UCSD-AML1 (cell line): Measurements from ENCODE around the gene MGRN1.

ENCODE experiments used
- DNase-seq: peaks from one replicate; lab custom pipeline; 2025; ENCODE audit not compliant: unreplicated experiment; lab: John Stamatoyannopoulos, UW

The MGRN1 gene

DNA sequence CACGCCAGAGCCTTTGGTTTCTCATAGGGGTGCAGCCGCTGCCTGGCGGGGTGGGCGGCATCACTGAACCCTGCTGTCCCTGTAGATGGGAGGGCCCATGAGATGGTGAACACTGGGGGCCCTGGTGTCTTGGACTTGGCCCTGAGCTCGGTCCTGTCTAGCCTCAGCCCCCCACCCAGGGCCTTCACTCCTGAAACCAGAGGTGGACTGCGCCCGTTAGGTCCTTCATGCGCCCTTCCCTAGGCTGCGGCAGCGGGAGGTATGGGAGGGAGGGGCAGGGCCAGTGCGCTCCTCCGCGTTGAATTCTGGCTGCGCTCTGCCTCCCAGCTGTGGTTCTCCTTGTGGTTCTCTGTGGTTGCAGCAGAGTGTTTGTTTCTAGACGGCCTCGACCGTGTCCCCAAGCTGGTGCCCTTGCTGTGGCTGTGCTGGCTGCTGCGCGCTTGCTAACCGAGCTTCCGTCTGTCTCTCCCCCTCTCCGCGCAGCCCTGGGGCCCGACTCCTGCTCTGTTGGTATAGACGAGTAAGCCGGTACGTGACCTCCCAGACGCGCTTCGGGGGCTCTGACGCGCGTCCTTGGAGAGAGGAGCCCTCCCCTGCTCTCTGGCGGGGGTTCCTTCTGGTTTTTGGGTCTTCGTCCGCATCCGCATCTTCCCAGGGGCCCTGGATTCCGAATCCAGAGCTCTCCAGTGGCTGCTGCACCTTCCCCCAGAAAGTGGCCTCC lies 61.3 kb downstream of the MGRN1 start:
- no peak for DNase-seq

DNA sequence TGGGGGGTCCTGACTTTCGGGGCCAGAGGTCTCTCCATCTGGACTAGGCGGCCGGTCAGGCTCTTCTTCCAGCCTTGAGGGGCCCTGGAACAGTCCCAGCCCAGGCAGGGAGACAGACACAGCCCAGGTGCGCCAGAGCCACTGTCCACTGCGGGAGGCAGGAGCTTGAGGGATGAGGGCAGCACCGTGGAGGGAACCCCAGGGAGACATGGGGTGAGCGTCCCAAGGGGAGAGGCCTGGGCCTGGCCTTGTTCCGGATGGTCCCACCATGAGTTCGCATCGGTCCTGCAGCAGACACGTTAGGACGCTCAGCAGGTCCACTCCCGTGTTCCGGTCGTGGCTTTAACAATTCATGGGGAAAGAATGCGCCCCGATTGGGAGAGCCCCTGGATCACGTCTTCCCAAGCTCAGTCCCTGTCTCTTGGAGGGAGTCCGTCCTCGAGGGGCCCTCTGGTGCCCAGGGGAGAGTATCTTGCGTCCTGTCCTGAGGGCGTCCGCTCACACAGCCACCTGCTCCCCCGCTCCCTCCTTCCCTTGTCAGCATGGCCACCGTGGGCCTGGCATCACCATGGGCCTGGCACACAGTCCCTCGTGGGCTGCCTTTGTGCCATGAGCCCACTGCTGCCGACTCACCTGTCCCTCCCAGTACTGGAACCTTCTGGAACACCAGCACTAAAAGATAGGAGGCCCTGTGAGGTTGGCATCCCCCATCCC lies 62.0 kb downstream of the MGRN1 start:
- DNase-seq, result no peak

DNA sequence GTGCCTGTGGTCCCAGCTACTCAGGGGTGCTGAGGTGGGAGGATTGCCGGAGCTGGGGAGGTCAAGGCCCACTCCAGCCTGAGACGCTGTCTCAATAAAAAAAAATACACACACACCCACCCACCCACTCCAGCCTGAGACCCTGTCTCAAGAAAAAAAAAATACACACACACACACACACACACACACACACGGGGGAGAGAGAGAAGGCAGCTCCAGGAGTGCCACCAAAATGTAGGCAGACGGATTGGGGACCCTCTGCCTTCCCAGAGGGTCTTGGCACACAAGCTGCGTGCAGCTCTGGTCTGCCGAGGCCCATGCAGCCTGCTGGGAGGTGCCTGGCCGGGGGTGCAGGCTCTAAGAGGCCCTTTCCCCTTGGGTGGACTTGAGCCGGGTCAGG lies 62.8 kb downstream of the MGRN1 start:
- DNase-seq, result no peak

DNA sequence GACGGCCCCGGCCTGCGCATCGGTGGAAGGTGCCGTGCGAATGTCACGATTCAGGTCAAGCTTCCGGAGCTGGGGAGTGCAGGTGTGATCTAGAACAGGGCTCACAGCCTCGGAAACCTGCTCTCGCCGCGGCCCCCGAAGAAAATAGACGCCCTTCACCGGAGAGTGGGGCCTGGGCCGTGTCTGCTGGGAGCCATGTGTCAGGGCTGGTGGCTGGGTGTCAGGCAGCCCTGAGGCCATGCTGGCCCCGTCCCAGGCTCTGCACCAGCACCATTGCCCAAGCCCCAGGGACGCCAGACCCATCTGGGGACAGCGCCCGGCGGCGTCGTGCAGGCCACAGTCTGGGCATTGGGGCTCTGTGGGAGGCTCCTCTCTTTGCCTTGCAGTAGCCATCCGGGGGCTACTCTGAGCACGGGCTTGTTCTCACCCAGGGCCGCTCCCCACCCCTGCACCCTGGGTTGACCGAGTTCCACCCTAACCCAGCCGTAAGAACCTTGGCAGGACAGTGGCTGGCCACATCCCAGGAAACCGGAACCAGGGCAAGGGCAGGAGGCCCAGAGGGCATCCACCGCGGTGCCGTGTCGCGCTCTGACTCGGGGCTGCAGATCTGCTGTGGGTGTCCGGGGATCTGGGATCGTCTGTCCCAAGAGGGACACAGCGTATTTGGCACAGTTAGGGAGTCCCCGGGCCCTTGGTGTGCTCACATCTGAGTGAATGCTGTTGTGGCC lies 63.5 kb downstream of the MGRN1 start:
- DNase-seq, result no peak

DNA sequence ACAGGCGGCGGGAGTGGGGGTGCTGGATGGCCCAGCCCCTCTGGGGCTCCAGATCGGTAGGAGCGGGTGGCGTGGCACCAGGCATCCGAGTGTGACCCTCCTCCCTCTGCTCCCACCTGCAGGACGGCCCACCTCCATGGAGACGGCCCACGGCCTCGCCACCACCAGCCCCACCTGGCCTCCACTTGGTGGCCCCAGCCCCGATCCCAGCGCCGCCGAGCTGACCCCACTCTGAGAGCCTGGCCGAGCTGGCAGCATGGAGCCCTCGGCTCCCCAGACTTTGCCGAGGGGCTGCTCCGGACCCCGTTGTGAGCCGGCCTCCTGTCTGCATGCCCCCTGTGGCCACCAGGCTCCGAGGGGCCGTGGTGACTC lies 64.0 kb downstream of the MGRN1 start:
- DNase-seq, result no peak

DNA sequence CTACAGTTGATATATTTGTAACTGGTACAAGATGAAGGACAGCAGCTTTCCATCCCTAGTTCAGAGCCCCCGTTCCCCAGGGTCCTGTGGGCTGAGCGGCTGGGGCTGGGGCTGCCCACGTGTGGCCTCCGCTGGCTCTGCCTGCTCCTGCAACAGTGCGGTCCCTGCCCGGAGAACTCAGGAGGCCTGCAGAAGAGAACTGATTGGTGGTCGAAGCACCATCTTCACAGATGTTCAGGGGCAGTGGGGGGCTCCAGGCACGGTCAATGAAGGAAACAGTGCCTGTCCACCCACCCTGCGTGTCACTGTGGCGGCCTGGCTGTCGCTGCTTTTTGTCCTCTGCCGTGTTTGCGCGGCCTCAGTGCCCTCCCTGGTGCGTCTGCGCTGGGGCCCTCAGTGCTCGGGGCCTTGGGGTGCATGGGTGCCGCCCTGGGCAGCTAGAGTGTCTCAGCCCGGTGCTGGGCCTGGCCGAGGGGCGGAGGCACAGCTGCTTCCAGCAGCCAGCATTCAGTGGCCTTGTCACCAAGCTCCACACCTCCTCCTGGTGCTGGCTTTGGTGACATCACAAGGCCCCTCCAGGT lies 64.6 kb downstream of the MGRN1 start:
- DNase-seq, result no peak

DNA sequence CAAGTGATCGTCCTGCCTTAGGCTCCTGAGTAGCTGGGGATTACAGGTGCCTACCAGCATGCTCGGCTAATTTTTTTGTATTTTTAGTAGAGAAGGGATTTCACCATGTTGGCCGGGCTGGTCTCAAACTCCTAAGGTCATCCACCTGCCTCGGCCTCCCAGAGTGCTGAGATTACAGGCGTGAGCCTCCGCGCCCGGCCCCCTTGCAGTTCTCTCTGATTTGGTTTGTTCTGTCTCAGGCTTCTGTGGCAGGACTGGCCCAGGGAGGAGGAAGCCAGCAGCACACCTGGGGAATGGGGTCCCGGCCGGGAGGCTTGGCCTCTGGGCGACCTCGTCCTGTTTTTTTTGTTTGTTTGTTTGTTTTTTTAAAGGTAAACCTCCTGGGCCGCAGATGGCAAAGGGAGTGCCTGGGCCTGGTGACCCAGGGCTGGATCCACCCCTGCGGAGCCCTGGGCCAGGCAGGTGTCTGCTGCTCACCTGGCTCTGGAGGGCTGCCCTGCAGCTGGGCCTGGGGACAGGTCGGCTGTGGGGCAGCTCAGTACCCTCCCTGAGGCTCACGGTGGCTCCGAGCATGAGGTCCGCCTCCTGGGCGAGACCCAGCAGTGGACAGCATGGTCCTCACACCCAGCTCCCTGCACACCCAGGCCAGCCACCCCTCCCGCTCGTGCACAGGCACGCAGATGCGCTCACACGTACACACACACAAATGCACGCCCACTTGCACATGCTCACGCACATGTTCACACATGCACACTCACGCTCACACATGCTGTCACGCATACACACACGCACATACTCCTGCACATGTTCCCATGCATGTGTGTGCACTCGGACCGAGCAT lies 65.5 kb downstream of the MGRN1 start:
- DNase-seq, result no peak

DNA sequence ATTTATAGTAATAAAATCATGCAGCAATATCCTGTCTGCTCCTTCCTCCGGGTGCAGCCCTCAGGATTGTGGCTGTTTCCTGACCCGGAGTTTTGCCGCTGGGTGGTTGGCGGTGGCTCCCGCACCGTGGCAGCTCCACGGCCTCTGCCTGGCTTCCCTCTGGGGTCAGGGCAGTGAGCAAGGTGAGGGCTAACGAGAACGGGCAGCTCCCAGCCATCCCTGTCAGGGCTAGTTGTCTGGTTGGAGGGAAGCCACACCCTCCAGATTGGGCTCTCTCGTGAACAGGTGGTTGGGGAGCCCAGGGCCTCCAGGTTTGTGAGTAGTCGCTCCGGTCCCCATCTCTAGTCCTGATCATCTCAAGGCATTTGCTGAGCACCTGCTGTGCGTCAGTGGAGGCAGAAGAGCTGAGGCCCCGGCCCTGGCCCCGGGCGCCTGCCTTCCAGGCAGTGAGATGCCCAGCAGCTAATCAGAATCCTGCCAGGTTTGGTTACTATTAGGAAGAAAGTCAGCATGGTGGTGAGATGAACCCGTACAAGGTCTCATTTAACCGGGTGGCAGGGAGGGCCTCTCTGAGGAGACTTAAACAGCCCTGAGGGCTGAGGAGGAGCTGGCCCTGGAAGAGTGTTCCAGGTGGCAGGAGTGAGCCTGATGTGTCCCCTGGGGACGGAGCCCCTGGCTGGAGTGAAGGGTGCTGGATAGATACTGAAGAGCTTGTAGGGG lies 66.5 kb downstream of the MGRN1 start:
- DNase-seq, result peak; percentile 59

DNA sequence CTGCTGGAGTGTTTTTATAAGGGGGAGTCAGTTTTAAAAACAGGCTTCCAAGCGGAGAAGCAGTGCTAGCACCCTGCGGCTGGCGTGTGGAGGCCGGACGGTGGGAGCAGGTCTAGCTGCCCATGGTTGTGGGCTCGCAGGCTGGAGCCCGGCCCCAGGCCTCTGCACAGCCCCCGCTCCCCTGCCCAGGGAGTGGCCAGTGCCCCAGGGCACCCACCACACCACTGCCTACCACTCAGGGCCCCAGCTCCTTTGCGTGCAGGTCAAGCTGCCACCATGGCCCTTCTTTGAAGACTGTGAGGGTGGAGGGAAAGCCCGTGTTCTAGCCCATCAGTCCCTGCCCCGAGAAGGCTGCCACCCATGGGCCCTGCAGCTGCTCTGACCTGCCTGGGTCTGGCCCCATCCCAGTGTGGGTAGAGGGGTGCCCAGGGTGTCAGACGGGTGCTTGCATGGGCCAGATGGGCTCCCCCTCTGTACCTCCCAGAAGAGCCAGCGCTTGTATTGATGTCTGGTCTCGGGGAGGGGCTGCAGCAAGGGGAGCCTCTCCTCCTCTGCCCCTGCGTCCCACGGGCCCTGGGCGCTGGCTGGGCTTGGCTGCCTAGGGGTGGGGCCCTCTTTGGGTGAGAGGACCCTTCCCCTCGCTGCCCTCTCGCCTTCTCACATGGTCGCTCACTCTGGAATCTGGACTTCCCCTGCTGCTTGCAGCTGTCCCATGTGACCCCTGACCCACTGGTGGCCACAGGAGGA lies 67.2 kb downstream of the MGRN1 start:
- no peak for DNase-seq

DNA sequence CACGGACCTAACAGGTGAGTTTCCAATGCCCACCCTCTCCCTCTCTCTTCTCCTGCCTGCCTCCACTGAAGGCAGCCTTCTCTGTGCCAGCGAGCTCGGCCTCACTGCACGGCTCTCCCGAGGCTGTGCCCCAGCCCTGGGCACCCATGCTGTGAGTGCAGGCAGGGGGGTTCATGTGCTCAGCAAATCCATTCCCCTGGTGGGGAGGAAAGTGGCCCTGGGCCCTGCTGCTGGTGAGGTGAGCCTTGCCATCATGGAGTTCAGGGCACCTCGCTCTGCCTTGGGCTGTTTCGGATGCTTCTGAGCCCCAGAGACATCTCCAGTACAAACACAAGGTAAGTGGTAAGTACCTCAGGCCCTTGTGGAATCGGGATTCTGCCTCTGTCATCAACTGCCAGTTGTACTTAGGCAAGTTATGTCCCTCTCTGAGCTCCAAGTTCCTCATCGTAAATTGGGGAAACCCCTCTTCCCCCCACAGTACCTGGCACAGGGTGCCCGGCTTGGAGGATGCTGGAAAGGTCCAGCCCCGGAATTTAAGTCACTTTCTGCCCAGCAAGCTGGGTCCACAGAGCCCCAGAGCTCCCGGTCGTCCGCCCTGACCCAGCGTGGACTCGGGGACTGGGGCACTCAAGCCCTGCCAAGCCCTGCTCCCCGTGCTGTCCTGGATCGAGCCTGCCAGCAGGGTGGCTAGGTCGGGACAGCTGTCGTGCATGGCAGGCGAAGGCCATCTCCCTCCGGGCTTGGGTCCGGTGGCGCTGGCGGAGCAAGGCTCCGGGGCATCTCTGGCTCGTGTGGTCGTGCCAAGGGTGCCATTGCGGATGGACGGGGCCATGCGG lies 68.1 kb downstream of the MGRN1 start:
- DNase-seq, result no peak

DNA sequence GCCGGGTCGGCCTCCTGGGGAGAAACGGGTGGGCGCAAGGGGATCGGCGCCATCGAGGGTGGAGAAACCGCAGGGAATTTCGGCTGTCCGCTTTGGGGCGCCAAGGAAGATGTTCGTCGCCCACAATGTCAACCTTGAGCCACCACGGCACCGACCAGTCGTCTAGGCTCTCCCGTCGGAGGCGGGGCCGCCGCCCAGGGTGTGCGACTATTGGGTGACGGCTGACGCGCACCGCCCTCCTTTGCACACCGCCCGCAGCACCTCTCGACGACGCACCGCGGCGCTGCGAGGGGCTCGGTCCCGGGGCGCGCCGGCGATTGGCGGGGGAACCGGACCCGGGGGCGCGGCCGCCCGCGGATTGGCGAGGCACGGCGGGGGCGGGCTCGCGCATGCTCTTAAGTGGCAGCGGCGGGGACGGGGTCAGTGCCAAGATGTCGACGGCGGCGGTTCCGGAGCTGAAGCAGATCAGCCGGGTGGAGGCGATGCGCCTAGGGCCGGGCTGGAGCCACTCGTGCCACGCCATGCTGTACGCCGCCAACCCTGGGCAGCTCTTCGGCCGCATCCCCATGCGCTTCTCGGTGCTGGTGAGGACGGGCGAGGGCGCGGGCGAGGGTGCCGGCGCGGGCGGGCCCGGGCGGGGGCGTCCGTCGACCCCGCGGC lies 68.8 kb downstream of the MGRN1 start, which contains the start of gene NUDT16L1:
Gene NUDT16L1 (plus strand): TSS at position 267 of the 660 bp plus-strand sequence. CDS start 165 bp downstream, at position 432.
- peak; percentile 98 for DNase-seq

DNA sequence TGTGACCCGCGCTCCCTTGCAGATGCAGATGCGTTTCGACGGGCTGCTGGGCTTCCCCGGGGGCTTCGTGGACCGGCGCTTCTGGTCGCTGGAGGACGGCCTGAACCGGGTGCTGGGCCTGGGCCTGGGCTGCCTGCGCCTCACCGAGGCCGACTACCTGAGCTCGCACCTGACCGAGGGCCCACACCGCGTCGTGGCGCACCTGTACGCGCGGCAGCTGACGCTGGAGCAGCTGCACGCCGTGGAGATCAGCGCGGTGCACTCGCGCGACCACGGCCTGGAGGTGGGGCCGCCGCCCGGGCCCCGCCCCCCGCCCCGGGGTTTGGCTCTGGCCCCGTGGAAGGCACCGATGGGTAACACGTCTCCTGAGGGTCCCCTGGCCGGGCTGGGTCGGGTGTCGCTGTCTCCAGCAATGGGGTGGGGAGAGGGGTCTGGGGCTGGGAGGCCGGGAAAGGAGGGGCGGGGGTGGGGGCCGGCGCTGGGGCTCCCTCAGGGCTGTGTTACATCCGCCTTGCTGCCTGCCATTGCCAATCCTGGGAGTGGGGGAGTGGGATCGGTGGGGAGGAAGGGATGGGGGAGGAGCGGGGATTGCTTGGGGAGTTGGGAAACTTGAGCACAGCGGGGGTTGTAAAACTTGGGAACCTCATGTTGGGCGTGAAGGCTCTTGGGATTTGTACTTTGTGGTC lies 69.5 kb downstream of the MGRN1 start:
- DNase-seq, result peak; percentile 47

DNA sequence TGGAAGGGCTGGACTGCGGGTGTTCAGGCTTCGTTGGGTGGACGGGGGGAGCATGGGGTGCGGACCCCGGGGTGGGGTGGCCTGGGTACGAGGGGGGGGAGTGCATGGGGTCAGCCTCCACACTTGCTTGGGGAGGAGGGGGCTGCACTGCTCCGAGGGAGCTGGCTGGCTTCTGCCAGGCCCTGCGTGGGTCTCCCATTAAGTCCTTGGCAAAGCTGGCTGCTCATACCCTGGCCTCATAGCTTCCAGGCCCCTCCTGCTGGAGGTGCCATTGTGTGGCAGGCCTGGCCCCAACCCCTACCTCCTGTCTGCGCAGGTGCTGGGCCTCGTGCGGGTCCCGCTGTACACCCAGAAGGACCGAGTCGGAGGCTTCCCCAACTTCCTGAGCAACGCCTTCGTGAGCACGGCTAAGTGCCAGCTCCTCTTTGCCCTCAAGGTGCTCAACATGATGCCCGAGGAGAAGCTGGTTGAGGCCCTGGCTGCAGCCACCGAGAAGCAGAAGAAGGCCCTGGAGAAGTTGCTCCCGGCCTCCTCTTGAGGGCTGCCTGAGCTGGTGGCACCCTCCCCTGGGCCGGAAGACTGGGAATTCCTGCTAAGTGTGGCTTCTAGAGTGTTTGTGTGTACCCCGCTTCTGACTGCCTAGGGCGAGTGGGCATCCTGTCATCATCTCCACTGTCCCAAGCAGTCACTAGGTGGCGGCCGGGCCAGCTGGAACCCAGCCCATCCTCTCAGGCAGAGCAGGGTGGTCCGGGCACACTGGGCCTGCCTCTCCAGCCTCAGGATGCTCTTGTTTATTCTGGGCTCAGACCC lies 70.2 kb downstream of the MGRN1 start:
- no peak for DNase-seq

DNA sequence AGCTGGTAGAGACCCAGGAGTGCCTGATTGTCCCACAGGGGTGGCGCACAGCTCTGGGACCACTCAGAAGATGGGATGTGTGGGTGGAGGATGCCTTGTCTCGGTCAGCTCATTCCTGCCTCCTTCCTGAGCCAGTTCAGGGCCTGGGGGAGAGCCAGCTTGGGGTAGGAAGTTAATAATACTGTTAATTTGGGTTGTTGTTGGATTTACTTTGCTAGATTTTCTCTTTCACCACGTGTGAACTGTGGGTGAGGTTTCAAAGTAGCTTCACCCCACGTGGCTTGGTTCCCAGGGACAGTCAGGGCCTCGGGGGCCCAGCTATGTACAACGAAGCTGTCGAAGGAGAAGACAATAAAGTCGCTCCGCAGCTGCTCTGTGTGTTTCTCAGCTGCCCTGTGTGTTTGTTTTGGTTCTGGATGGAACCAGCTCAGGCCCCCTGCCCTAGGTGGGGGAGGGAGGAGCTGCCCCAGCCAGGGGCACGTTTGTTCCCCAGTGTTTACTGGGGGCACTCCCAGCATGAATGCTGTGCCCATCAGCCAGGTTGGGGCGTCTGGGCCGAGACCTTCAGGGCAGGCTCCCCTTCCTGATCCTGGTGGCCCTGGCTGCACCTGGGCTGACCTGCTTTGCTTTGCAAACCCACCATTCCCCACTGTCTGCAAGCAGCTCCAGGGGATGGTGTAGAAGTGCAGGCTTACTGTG lies 71.0 kb downstream of the MGRN1 start:
- DNase-seq, result no peak

DNA sequence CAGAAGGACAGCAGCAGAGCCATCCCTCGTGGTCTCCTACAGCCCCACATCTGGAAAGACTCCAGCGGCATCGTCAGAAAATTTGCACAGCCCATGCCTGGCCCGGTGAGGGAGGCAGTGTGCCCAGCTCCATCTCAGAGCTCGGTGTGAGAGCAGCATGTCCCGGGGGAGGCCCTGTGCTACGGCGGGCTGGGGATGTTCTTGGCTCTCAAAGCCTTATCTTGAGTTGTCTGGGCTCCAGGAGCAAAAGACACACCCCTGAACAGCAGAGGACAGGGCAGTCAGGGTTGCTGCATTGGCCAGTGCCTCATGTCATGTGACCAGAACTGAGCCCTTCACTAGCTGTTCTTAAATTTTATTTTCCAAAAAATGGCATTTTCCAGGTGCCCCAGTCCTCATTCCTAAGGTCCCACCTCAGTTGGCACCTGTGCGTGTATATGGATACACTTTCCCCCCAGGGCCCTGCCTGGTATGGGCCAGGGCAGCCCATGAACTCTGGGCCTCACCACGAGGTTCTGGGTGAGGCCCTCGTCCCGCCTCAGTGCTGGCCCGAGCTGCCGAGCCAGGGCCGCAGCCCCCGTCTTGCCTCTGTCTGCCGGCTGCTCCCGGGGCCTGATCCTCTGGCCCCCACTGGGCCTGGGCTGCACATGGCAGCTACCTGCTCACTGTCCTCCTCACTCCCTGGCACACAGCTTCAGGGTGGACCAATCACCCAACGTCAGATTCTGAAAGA lies 71.7 kb downstream of the MGRN1 start:
- no peak for DNase-seq
